Right renal pelvis (tissue), 4 donors: ENCODE data around the gene NPR3. TPM values are rescaled to one million over a fixed set of nuclear protein-coding genes. Genes with fewer than 3 reads are reported as not detected.
"Not testable (repeated sequence)": the region's sequence is repeated elsewhere in the genome, so short reads cannot be mapped to it uniquely, and the experiment has no call there.

Experiments used
- DNase-seq, 4 donors: peaks; one replicate each; pipeline ENCODE4 v3.0.0-alpha.2; 2013; ENCODE audit warnings: low read depth in 4 of 4, low spot score in 3 of 4, missing footprints in 1 of 4
- polyA plus RNA-seq, 4 donors: library from polyadenylated mRNA; unstranded; fragments of 120-200 nt; gene quantifications; one replicate each; pipeline ENCODE4 v1.2.1, GENCODE V29; 2013; ENCODE audit not compliant: insufficient read length in 4 of 4

The NPR3 gene
- polyA plus RNA-seq, 4 donors = 15.4 to 28.2 (median 20.4) TPM

- no peak for DNase-seq
Observed at GRCh38 chr5:32803656-32804055, 92.5 kb downstream of the NPR3 start.

- not testable (repeated sequence) for DNase-seq
Observed at GRCh38 chr5:32805462-32805861, 94.3 kb downstream of the NPR3 start.

- no peak for DNase-seq
Observed at GRCh38 chr5:32805971-32806638, 95.0 kb downstream of the NPR3 start.

GRCh38 chr5:32808783-32809182 is 97.7 kb downstream of the NPR3 start:
- no peak for DNase-seq

- DNase-seq = no peak
Observed at GRCh38 chr5:32810804-32811203, 99.7 kb downstream of the NPR3 start.

- DNase-seq = no peak
Observed at GRCh38 chr5:32812399-32812798, 101.3 kb downstream of the NPR3 start.

GRCh38 chr5:32814141-32814540 is 103.0 kb downstream of the NPR3 start:
- DNase-seq = no peak

GRCh38 chr5:32814620-32815019 is 103.5 kb downstream of the NPR3 start:
- DNase-seq = no peak

- no peak for DNase-seq
Observed at GRCh38 chr5:32827981-32828380, 116.9 kb downstream of the NPR3 start.

GRCh38 chr5:32828492-32828891 is 117.4 kb downstream of the NPR3 start:
- DNase-seq = no peak

- no peak for DNase-seq
Observed at GRCh38 chr5:32831624-32832023, 120.5 kb downstream of the NPR3 start.

- no peak for DNase-seq
Observed at GRCh38 chr5:32833127-32833526, 122.0 kb downstream of the NPR3 start.

- DNase-seq = no peak
Observed at GRCh38 chr5:32833663-32834062, 122.5 kb downstream of the NPR3 start.

GRCh38 chr5:32834251-32834650 is 123.1 kb downstream of the NPR3 start:
- DNase-seq = no peak

- DNase-seq = no peak
Observed at GRCh38 chr5:32836176-32836575, 125.1 kb downstream of the NPR3 start.

GRCh38 chr5:32837211-32837610 is 126.1 kb downstream of the NPR3 start:
- no peak for DNase-seq

- no peak for DNase-seq
Observed at GRCh38 chr5:32839106-32839505, 128.0 kb downstream of the NPR3 start.

- no peak for DNase-seq
Observed at GRCh38 chr5:32840606-32841005, 129.5 kb downstream of the NPR3 start.

Other genes with a start within 250 kb of the NPR3 start
- 100 to 1,000 TPM; 346 to 403 (median 388) TPM for gene SUB1, start 125.8 kb upstream of the NPR3 start, polyA plus RNA-seq